Coronary artery (tissue), 2 donors: ENCODE measurements around the gene FBXL12.
"Not testable (repeated sequence)": the region's sequence is repeated elsewhere in the genome, so short reads cannot be mapped to it uniquely, and the experiment has no call there.

Source experiments
- DNase-seq: peaks from one replicate; pipeline ENCODE4 v3.0.0-alpha.2; 2017; ENCODE audit warnings: low spot score
- H3K27ac ChIP-seq, 2 donors: fragments of 200-600 bp; sonication (generic); one replicate each; pipeline ENCODE4 v1.5.1; 2016 to 2019
- H3K4me3 ChIP-seq: fragments of 200-600 bp; sonication (generic); 2 replicates; pipeline ENCODE4 v1.5.1; 2016; ENCODE audit warnings: mild to moderate bottlenecking, moderate library complexity
- TF ChIP-seq, protein P1 (sequence below): fragments of 200-600 bp; sonication (generic); IDR thresholded peaks from one replicate; pipeline ENCODE4 v1.5.1; 2019; ENCODE audit warnings: antibody characterized with exemption

Gene FBXL12

GRCh38 chr19:9792206-9793070 lies 26.4 kb downstream of the FBXL12 start:
- DNase-seq, result peak; percentile 98
- H3K27ac ChIP-seq, result peak overlapping the region; percentile 92 to 97
- peak overlapping the region; percentile 89 for H3K4me3 ChIP-seq
- TF ChIP-seq, protein P1, sequence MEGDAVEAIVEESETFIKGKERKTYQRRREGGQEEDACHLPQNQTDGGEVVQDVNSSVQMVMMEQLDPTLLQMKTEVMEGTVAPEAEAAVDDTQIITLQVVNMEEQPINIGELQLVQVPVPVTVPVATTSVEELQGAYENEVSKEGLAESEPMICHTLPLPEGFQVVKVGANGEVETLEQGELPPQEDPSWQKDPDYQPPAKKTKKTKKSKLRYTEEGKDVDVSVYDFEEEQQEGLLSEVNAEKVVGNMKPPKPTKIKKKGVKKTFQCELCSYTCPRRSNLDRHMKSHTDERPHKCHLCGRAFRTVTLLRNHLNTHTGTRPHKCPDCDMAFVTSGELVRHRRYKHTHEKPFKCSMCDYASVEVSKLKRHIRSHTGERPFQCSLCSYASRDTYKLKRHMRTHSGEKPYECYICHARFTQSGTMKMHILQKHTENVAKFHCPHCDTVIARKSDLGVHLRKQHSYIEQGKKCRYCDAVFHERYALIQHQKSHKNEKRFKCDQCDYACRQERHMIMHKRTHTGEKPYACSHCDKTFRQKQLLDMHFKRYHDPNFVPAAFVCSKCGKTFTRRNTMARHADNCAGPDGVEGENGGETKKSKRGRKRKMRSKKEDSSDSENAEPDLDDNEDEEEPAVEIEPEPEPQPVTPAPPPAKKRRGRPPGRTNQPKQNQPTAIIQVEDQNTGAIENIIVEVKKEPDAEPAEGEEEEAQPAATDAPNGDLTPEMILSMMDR, result no peak

- peak; percentile 98 for DNase-seq
- TF ChIP-seq, protein P1, result no peak
- H3K27ac ChIP-seq, result peak overlapping the region; percentile 92 to 97
- peak overlapping the region; percentile 89 for H3K4me3 ChIP-seq
These were observed 27.2 kb downstream of the FBXL12 start for GRCh38 chr19:9791552-9792205.

DNA sequence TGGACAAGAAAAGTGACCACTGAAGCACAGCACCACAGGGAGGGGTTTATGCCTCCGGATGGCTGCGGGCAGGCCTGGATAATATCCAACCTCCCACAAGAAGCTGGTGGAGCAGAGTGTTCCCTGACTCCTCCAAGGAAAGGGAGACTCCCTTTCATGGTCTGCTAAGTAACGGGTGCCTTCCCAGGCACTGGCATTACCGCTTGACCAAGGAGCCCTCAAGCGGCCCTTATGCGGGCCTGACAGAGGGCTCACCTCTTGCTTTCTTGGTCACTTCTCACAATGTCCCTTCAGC lies 27.9 kb downstream of the FBXL12 start:
- peak overlapping the region; percentile 89 for H3K4me3 ChIP-seq
- not testable (repeated sequence) for DNase-seq
- peak overlapping the region; percentile 80 to 97 for H3K27ac ChIP-seq

DNA sequence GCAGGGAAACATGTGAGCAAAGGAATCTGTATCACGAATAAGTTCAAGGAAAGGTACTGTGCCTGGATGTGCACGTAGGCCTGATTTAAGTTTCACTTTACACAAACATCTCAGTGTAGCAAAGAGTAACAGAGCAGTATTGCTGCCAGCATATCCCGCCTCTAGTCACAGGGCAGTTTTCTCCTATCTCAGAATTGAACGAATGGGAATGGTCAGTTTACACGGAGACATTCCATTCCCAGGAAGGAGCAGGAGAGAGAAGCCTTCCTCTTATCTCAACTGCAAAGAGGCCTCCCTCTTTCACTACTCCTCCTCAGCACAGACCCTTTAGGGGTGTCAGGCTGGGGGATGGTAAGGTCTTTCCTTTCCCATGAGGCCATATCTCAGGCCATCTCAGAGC lies 29.3 kb downstream of the FBXL12 start:
- Histone ChIP-seq H3K4me3 (peak overlapping the region; percentile 6), H3K27ac (peak overlapping the region; percentile 46 to 97)
- not testable (repeated sequence) for DNase-seq

DNA sequence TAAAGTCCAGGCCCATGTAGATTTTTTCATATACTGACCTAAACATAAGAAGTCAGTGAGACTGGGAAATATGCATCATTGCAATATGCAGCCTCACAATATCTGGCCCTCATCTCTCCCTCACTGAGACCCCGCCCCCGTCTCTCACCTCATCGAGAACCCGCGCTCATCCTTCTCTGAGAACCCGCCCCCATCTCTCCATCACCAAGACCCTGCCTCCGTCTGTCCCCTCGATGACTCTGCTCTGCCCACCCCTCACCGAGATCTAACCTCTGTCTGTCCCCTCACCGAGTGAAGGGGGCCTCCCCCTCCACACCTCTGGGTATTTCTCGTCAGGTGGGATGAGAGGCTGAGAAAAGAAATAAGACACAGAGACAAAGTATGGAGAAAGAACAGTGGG lies 29.8 kb downstream of the FBXL12 start:
- DNase-seq, result no peak
- H3K4me3 ChIP-seq, result no peak overlapping the region
- TF ChIP-seq, protein P1, result no peak
- H3K27ac ChIP-seq, result peak overlapping the region; percentile 46 to 97

DNA sequence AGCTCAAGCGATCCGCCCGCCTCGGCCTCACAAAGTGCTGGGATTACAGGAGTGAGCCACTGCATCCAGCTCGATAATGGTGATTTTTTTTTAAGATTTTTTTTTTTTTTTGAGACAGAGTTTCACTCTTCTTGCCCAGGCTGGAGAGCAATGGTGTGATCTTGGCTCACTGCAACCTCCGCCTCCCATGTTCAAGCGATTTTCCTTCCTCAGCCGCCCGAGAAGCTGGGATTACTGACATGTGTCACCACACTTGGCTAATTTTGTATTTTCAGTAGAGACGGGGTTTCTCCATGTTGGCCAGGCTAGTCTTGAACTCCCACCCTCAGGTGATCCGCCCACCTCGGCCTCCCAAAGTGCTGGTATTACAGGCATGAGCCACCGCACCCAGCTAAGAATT lies 30.3 kb downstream of the FBXL12 start:
- H3K27ac ChIP-seq, H3K4me3 ChIP-seq, DNase-seq: not testable (repeated sequence)

GRCh38 chr19:9786819-9787218 lies 32.1 kb downstream of the FBXL12 start:
- TF ChIP-seq, protein P1, result no peak
- Histone ChIP-seq H3K4me3 (peak overlapping the region; percentile 82), H3K27ac (peak overlapping the region; percentile 96 to 99)
- no peak for DNase-seq

- Histone ChIP-seq H3K27ac (peak overlapping the region; percentile 96 to 99), H3K4me3 (peak overlapping the region; percentile 82)
- no peak for DNase-seq
- TF ChIP-seq, protein P1, result no peak
These were observed 32.5 kb downstream of the FBXL12 start for GRCh38 chr19:9786342-9786741.
